ENCODE results near the gene CTNNA1.

GRCh38 chr5:138895918-138896317, 142.7 kb downstream of the CTNNA1 start:
- TF ChIP-seq POLR2A (IDR thresholded peaks at IDR 0.05) (no peak), CTCF (IDR thresholded peaks at IDR 0.05 in 4 of 5, conservative IDR thresholded peaks at IDR 0.05 in 1 of 5) (no peak)
